ENCODE measurements around the gene HJV. TPM values are rescaled to one million over a fixed set of nuclear protein-coding genes. Genes with fewer than 3 reads are reported as not detected.

The HJV gene
- total RNA-seq, 2 donors from 2014 or later, result 0.13 to 0.15 TPM

GRCh38 chr1:146019231-146020057, 2.1 kb downstream of the HJV start:
- Histone ChIP-seq H3K36me3 (ENCODE audit: control insufficient read depth, insufficient read depth, low read length) (no peaks in the 10 kb centered on the region), H3K9me3 (ENCODE audit: control insufficient read depth, low read length) (no peaks in the 10 kb centered on the region), H3K27me3 (ENCODE audit: control insufficient read depth, insufficient read depth, low read length, poor library complexity, severe bottlenecking) (peaks cover 57% of the 10 kb centered on the region), H3K27ac (ENCODE audit: low read depth, low read length) (no peak overlapping the region), H3K9ac (ENCODE audit: extremely low read depth, low read length, poor library complexity, severe bottlenecking) (no peak overlapping the region), H3K4me3 (ENCODE audit: low read length) (no peak overlapping the region), H3K4me1 (ENCODE audit: control insufficient read depth, insufficient read depth, low read length) (no peaks in the 10 kb centered on the region)
- TF ChIP-seq CTCF (conservative IDR thresholded peaks at IDR 0.05), result no peak
- no peak overlapping the region for H3K27ac Mint-ChIP-seq
- no peaks in the 10 kb centered on the region for H3K36me3 Mint-ChIP-seq (ENCODE audit: low read depth)
- peaks cover 14% of the 10 kb centered on the region for H3K4me1 Mint-ChIP-seq
- WGBS, 2 experiments (ENCODE audit: insufficient coverage in 1 of 2, insufficient read length in 1 of 2), result 56 to 66% methylated on average over 24 to 43 of the region's 43 CpGs
- DNase-seq, result peak; percentile 81
- H3K27me3 Mint-ChIP-seq (ENCODE audit: insufficient read depth), result peaks cover 67% of the 10 kb centered on the region
- no peaks in the 10 kb centered on the region for H3K9me3 Mint-ChIP-seq
- peak overlapping the region; percentile 43 for H3K4me3 Mint-ChIP-seq

DNA sequence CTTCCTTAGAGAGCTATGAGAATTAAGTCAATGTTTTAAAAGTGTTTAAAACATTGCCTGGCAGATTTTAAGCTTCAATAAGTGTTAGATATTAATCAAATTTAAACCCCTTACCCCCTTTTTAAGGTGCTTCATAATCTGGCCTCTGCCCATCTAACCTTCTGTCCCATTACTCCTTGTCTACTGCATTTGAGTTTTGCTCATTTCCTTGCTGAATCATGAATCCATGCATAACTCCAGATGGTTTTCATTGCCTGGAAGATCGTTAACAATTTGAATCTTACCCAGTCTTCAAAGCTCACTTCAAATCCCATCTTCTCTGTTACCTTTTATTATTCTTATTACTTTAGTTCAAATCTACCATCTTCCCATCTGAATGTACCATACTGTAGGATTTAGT, 4.6 kb downstream of the HJV start:
- H3K4me1 ChIP-seq (ENCODE audit: control insufficient read depth, insufficient read depth, low read length), result no peaks in the 10 kb centered on the region
- no peak overlapping the region for H3K4me3 Mint-ChIP-seq
- peaks cover 54% of the 10 kb centered on the region for H3K27me3 ChIP-seq (ENCODE audit: control insufficient read depth, insufficient read depth, low read length, poor library complexity, severe bottlenecking)
- no peak overlapping the region for H3K4me3 ChIP-seq (ENCODE audit: low read length)
- no peak for TF ChIP-seq CTCF (conservative IDR thresholded peaks at IDR 0.05)
- peaks cover 10% of the 10 kb centered on the region for H3K4me1 Mint-ChIP-seq
- H3K27ac Mint-ChIP-seq, result no peak overlapping the region
- no peaks in the 10 kb centered on the region for H3K9me3 Mint-ChIP-seq
- no peaks in the 10 kb centered on the region for H3K36me3 Mint-ChIP-seq (ENCODE audit: low read depth)
- peaks cover 55% of the 10 kb centered on the region for H3K27me3 Mint-ChIP-seq (ENCODE audit: insufficient read depth)
- no peak for DNase-seq
- no peak overlapping the region for H3K9ac ChIP-seq (ENCODE audit: extremely low read depth, low read length, poor library complexity, severe bottlenecking)
- no peaks in the 10 kb centered on the region for H3K9me3 ChIP-seq (ENCODE audit: control insufficient read depth, low read length)
- WGBS, 2 experiments (ENCODE audit: insufficient coverage in 1 of 2, insufficient read length in 1 of 2), result 80 to 95% methylated on average over 1 of the region's 1 CpG
- H3K36me3 ChIP-seq (ENCODE audit: control insufficient read depth, insufficient read depth, low read length), result no peaks in the 10 kb centered on the region
- no peak overlapping the region for H3K27ac ChIP-seq (ENCODE audit: low read depth, low read length)

DNA sequence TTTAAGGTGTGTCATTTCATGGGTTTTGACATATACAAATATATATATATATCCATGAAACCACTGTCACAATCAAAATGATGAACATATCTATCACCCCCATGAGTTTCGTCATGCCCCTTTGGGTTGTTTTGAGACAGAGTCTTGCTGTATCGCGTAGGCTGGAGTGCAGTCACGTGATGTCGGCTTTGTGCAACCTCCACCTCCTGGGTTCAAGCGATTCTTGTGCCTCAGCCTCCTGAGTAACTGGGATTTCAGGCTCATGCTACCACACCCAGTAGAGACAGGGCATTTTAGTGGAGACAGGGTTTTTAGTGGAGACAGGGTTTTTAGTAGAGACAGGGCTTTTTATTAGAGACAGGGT, 8.0 kb downstream of the HJV start:
- Mint-ChIP-seq H3K27ac (no peak overlapping the region), H3K4me1 (no peaks in the 10 kb centered on the region), H3K4me3 (no peak overlapping the region), H3K9me3 (no peaks in the 10 kb centered on the region), H3K36me3 (ENCODE audit: low read depth) (no peaks in the 10 kb centered on the region), H3K27me3 (ENCODE audit: insufficient read depth) (peaks cover 22% of the 10 kb centered on the region)
- Histone ChIP-seq H3K36me3 (ENCODE audit: control insufficient read depth, insufficient read depth, low read length) (no peaks in the 10 kb centered on the region), H3K27ac (ENCODE audit: low read depth, low read length) (no peak overlapping the region), H3K27me3 (ENCODE audit: control insufficient read depth, insufficient read depth, low read length, poor library complexity, severe bottlenecking) (peaks cover 20% of the 10 kb centered on the region), H3K9ac (ENCODE audit: extremely low read depth, low read length, poor library complexity, severe bottlenecking) (no peak overlapping the region), H3K9me3 (ENCODE audit: control insufficient read depth, low read length) (no peaks in the 10 kb centered on the region), H3K4me3 (ENCODE audit: low read length) (no peak overlapping the region), H3K4me1 (ENCODE audit: control insufficient read depth, insufficient read depth, low read length) (no peaks in the 10 kb centered on the region)
- WGBS, 2 experiments (ENCODE audit: insufficient coverage in 1 of 2, insufficient read length in 1 of 2), result 80 to 92% methylated on average over 6 of the region's 6 CpGs
- TF ChIP-seq CTCF (conservative IDR thresholded peaks at IDR 0.05), result no peak
- DNase-seq, result no peak

Measured in endodermal cell (in vitro differentiated cells).